Measurements from ENCODE around the gene PERCC1. TPM values are rescaled to one million over a fixed set of nuclear protein-coding genes. Genes with fewer than 3 reads are reported as not detected.
"Not testable (repeated sequence)": the region's sequence is repeated elsewhere in the genome, so short reads cannot be mapped to it uniquely, and the experiment has no call there.

The PERCC1 gene
- total RNA-seq, 2 donors from 2014 or later: 0.27 TPM; not detected in 1

DNA sequence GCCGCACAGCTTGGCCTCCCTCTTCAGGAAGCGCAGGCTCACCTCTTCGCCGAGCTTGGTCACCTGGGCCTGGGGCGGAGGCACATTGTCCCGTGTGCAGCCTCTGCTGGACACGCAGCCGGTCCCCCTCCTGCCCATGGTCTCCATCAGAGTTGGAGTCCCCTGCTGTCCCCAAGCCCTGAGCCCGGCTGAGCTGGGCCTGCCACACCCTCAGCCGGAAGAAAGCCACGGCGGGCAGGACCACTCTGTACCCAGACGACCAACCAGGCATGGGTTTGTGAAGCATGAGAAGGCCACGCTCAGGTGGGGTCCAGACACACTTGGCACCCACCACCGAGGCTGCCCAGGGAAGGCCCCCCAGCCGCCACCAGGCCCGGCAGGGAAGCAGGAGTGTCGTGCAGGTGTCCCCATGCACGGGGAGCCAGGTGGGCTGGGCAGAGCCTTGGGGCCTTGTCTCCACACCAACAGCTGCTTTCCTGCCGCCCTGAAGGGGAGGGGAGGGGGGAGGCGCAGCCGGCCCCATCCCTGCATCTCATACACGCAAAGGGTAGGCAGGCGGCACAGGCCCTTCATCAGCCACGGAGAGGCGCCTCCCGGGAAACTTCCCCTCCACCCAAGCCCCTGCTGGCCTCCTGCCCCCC is 8.3 kb downstream of the PERCC1 start:
- no peak overlapping the region for H3K27ac Mint-ChIP-seq
- no peak for ATAC-seq
- H3K9me3 Mint-ChIP-seq: no peaks in the 10 kb centered on the region
- no peak for DNase-seq (ENCODE audit: low spot score in 2 of 2)
- no peaks in the 10 kb centered on the region for H3K36me3 Mint-ChIP-seq

DNA sequence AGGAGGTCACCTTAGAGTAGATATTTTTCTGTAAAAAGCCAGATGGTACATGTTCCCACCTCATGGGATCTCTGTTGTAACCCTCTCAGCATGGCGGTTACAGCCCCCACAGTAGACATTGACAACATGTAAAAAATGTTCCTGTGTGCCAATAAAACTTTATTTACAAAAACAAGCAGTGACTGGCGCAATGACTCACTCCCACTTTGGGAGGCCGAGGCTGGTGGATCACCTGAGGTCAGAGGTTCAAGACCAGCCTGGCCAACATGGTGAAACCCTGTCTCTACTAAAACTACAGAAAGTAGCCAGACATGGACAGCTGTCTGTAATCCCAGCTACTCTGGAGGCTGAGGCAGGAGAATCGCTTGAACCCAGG is 8.8 kb downstream of the PERCC1 start:
- ATAC-seq; H3K9me3 Mint-ChIP-seq; DNase-seq (ENCODE audit: low spot score in 2 of 2): not testable (repeated sequence)

DNA sequence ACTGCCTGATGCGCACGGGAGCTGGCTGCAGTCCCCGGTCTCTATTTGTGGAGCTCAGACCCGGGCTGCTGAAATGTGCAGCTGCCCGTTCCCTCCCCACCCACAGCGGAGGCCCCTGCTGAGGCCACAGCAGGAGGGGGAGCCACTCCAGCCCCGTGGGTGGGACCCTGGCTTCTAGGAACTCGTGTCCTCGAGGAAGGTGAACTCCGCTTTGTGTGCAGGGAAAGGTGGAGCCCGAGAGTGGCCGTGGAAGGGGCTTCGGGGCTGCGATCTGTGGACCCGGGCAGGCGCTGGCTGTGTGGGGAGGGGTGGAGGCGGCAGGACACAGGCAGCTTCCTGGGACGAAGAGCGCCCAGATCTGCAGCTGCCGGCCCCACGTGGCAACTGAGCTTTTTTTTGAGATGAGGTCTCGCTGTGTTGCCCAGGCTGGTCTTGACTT is 10.5 kb downstream of the PERCC1 start:
- Mint-ChIP-seq H3K36me3 (no peaks in the 10 kb centered on the region), H3K9me3 (no peaks in the 10 kb centered on the region), H3K27ac (no peak overlapping the region)
- ATAC-seq (no peak), DNase-seq (ENCODE audit: low spot score in 2 of 2) (no peak)

More for the DNA sequence above, 8.8 kb downstream of the PERCC1 start:
- H3K27ac Mint-ChIP-seq, H3K36me3 Mint-ChIP-seq: not testable (repeated sequence)

DNA sequence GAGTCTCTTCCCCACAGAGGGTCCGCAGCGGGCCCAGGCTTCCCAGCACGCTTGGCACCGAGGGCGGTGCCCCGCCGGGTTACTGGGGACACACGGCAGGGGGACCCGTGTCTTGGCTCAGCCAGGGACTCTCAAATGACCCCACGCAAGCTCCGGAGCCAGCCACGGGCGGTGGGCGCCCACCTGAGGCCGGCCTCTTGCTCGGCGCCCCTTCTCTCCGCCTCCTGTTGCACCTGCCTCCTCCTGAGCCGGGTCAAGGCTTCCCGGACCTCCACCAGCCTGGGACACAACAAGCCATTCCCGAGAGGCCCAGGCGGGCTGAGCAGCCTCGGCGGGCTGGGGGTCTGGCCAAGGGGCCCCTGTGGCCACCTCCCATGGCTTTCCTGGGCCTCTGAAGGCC is 11.8 kb downstream of the PERCC1 start:
- DNase-seq (ENCODE audit: low spot score in 2 of 2) (no peak), ATAC-seq (no peak)
- no peak overlapping the region for H3K27ac Mint-ChIP-seq
- H3K36me3 Mint-ChIP-seq: no peaks in the 10 kb centered on the region
- no peaks in the 10 kb centered on the region for H3K9me3 Mint-ChIP-seq

DNA sequence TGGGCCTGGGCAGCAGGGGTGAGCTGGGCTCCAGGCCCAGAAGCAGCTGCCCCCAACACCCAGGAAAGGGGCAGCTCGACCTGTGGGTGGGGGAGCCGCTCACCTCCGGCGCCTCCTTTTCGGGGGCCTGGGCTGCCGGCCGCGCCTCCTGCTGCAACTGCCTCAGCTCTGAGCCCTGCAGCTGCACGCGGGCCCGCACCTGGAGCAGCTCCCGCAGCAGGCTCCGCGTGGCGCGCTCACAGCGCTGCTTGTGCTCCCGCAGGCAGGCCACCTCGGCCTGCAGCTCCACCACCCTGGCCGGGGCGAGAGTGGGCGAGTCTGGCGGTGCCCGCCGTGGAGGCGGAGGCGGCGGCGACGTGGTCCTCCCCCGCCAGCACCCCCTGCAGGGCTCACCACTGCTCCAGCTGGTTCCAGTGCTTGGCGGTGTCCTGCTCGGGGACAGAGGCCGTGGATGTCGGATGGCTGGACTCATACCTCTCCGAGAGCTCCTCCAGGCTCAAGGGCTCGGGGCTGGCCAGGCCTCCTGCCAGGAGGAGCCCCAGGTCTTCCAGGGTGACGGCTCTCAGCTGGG is 12.6 kb downstream of the PERCC1 start:
- Mint-ChIP-seq H3K27ac (no peak overlapping the region), H3K9me3 (no peaks in the 10 kb centered on the region), H3K36me3 (no peaks in the 10 kb centered on the region)
- ATAC-seq (no peak), DNase-seq (ENCODE audit: low spot score in 2 of 2) (no peak)

DNA sequence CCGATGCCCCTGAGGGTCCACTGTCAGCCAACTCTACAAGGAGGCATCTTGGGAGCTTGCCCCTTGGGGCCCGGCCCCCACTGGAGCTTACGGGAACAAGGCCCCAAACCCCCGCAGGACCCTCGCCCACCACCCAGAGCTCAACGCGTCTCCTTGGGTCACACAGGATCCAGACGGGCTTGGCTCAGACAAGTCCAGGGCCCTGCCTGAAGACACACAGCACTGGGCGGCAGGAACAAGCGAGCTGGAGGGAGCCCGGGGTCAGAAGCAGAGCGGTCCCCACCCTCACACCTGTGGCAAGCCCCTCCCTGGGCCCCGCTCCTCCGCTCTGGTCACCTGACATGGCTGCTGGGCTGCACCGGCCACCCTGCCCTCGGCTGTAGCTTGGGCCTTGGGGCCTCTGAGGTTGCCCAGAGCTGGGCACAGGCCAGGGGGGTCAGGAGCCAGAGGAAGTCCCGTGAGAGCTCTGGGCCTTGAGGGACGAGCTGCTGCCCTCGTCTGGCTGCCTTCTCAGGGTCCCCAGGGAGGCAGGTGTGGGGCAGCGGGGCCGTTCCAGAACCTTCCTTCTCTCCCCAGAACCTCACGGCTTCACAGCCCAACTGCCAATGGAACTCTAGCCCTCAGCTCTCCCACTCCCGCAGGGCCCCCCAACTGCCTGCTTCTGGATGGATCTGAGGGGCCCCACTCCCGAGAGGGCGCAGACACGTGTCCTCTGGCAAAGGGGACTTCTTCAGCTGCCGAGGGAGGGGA is 13.3 kb downstream of the PERCC1 start, which contains the start of gene CCDC154:
Gene CCDC154, minus strand, starts transcription at position 577 of the 750 bp plus-strand sequence. Its CDS starts 234 bp downstream, at position 343.
- Mint-ChIP-seq H3K9me3 (no peaks in the 10 kb centered on the region), H3K27ac (no peak within 1 kb of the TSS), H3K36me3 (no peaks in the 10 kb centered on the region)
- DNase-seq (ENCODE audit: low spot score in 2 of 2): no peak
- ATAC-seq: no peak

DNA sequence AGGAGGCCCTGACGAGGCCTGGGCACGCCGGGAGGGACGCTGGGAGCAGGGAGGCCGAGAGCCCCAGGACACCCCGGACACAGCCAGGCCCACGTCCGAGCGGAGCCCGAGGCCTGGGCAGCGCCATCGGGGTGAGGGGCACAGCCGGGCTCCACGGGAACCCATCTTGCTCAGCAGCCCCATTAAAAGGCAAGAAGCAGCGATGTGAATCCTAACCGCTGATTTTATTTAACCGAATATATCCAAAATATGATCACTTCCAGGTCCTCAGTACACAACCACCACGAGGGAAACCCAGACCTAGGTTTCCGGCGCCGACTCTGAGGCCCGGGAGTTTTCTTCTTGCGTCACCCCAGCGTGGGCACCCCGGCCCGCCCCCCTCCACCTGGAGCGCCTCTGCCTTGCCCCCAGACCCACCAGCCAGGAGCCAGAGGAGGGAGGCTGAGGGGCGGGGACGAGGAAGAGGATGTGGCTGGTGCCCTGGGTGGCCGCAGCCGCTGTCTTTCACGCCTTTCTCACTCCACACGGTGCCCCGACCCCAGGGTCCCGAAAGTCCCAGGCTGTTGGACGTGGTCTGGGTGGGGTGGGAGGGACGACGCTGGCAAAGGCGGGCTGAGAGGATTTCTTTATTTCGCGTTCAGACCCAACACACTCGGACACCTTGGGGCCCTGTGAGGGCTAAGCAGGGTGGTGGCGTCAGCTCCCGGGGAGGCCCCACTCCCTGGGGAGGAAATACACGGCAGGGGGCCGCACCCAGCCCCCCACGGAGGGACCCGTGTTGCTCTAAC is 14.0 kb downstream of the PERCC1 start:
- H3K36me3 Mint-ChIP-seq: no peaks in the 10 kb centered on the region
- no peak for ATAC-seq
- no peak for DNase-seq (ENCODE audit: low spot score in 2 of 2)
- no peak overlapping the region for H3K27ac Mint-ChIP-seq
- H3K9me3 Mint-ChIP-seq: no peaks in the 10 kb centered on the region

DNA sequence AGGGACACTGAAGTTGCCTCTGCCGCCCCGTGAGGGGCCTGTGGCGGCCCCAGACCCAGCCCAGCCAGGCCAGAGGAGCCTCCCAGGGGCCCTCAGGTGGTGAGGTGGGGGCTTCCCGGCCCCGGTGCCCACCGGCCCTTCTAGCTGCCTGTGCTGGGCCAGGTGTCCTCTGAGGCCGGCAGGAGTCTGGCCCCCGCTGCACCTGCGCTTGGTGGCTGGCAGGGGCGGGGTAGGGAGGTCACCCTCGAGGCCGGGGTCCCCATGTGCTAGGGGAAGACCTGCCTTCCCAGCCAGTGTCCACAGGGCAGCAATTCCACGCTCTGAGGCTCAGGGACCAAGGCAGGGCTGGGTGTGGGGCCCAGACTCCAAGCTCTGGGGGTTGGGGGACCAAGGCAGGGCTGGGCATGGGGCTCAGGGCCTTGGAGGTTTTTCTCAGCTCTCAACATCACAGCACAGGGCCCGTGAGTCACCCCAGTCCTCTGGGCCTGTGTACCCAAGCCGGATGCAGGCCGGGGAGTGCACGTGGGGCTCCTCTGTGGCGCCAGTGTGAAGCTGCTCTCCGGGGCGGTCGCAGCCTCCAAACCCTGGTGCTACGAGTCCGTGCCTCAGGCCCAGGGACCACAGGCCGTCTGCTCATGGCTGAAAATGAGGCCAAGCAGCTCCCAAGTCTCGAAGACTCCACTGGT is 14.8 kb downstream of the PERCC1 start:
- ATAC-seq (no peak), DNase-seq (ENCODE audit: low spot score in 2 of 2) (no peak)
- H3K27ac Mint-ChIP-seq: no peak overlapping the region
- H3K9me3 Mint-ChIP-seq: no peaks in the 10 kb centered on the region
- no peaks in the 10 kb centered on the region for H3K36me3 Mint-ChIP-seq

DNA sequence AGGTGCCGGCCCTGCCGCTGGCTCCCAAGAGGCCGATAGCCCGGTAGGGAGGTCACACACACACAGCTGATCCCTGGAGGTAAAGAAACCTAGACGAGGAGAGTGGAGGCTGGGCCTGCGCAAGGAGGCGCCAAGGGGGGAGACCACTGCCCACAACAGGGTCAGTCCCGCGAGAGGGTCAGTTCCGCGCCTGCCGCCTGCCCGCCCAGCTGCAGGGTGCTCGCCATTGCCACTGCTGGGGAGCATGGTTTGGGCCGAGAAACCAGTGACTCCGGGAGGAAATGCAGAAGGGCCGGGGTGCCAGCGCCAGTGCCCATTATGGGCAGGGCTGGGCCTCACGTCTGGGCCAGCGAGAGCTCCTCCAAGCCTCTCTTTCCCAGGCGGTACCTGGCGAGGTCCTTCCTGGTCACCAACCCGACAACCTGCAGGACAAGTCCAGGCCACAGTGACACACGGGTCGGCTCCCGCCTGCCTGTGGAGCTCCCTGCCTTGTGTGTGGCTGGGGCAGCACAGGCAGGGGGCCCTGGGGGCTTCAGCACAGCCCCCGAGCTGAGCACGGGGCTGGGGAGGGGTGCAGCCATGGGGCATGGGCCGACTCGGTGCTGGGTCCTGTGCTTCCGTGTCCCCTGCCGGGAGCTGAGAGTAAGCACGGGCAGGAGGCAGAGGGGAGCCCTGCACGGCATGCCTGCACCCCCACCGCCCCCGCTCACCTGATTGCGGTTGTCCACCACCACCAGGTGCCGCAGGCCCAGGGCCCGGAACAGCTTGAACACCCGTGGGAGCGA is 15.6 kb downstream of the PERCC1 start:
- DNase-seq (ENCODE audit: low spot score in 2 of 2): no peak
- Mint-ChIP-seq H3K27ac (no peak overlapping the region), H3K9me3 (no peaks in the 10 kb centered on the region), H3K36me3 (no peaks in the 10 kb centered on the region)
- no peak for ATAC-seq

DNA sequence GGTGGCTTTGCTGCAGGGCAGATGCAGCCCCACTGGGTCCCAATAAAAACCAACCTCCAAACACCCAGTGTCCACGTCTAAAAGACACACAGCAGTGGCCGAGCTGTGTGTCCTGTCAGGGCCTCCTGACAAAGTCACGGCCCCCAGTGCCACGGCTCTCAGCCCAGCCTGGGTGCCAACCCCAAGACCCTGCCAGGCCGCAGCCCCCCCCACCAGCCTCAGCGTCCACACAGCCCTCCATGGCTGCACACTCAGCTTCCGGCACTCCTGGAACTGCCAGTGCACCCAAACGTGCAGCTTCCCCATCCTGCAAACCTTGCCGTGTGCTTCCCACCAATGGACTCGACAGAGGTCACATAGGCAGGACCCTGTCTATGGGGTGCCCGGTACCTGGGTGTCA is 17.1 kb downstream of the PERCC1 start:
- ATAC-seq (no peak), DNase-seq (ENCODE audit: low spot score in 2 of 2) (no peak)
- no peak overlapping the region for H3K27ac Mint-ChIP-seq
- H3K36me3 Mint-ChIP-seq: no peaks in the 10 kb centered on the region
- H3K9me3 Mint-ChIP-seq: no peaks in the 10 kb centered on the region

DNA sequence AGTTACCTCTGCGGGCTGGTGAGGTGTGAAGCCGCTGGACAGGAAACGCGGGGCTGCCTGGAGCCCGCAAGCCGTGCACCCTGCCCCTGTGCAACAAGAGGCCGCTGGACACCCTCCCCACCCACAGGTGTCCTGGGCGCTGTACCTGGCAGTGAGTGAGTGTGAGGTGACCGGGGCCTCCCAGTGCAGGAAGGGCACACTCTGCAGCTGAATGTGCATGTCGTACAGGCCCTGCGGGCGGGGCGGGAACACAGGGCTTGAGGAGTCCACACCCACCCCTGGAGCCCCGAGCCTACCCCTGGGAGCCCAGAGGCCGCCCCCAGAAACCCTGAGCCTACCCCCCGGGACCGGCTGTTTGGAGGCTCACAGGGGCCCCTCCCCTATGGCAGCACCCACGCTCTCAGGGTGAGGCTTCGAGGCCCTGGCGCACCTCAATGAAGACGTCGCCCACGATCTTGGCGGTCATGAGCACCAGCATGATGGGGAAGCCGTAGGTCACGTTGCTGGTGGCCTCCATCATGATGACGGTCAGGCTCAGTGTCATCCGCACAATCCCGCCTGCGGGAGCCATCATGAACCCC is 17.7 kb downstream of the PERCC1 start:
- Mint-ChIP-seq H3K36me3 (no peaks in the 10 kb centered on the region), H3K27ac (peak overlapping the region in 1 of 2 donors; percentile 50), H3K9me3 (no peaks in the 10 kb centered on the region)
- DNase-seq (ENCODE audit: low spot score in 2 of 2): no peak
- no peak for ATAC-seq

DNA sequence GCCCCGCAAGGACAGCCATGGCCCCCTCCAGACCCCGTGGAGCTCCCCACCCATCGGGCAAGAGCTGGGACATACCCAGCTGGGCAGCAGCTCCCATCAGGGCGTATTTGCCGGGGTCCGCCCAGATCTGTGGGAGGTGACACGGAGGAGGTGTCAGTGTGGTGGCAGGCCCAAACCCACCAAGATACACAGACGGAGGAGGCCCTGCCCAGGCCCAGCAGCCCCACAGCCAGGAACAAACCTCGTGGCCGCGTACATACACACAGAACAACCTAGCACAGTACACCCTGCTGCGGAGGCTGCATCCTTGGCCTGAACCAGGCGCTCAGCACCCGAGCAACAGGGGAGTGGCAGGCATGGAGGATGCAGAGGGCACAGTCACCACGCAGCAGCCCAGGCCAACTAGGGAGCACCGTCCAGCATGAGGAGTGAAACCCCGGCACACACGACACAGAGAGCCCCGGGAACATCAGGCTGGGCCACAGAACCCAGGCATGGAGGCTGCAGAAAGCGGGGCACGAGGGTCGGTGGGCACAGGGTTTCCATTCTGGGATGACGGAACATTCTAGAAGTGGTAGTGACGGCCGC is 18.4 kb downstream of the PERCC1 start:
- DNase-seq (ENCODE audit: low spot score in 2 of 2) (no peak), ATAC-seq (no peak)
- no peaks in the 10 kb centered on the region for H3K9me3 Mint-ChIP-seq
- H3K27ac Mint-ChIP-seq: peak overlapping the region in 1 of 2 donors; percentile 50
- H3K36me3 Mint-ChIP-seq: no peaks in the 10 kb centered on the region

DNA sequence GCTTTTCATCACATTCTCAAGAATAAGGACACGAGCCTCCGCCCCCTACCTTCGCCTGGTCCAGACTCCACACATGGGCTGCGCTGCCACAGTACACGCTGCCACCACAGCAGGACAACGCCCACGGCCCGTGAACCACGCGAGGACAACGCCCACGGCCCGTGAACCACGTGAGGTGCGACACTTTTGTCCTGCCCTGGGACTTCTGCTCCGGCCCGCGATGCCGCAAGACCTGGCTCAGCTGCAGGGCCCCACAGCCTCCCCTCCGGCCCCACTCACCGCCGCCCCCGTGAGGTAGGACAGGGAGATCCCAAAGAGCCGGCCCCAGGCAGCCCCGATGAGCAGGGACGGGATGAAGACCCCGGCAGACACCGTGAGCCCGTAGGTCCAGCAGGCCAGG is 19.3 kb downstream of the PERCC1 start:
- no peak for DNase-seq (ENCODE audit: low spot score in 2 of 2)
- H3K36me3 Mint-ChIP-seq: no peaks in the 10 kb centered on the region
- peak overlapping the region; percentile 50 to 81 for H3K27ac Mint-ChIP-seq
- no peaks in the 10 kb centered on the region for H3K9me3 Mint-ChIP-seq
- no peak for ATAC-seq

DNA sequence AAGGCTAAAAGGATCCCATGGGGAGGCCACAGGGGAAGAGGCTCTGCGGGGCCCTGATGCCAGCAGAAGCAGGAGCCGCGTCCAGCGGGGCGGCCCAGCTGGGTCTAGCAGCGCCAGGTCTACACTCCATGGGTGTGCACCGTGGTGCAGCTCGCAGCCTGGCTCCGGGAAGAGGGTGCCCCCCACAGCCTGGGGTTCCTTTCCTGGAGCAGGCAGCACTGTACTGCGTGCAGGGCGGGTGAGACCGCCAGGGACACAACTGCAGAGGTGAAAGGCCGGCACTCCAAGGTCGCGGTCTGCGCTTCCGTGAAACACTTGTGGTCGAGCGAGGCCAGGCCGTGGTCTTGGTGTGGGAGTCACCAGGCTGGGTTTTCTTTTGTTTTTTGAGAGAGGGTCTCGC is 20.0 kb downstream of the PERCC1 start:
- no peaks in the 10 kb centered on the region for H3K36me3 Mint-ChIP-seq
- DNase-seq (ENCODE audit: low spot score in 2 of 2): no peak

DNA sequence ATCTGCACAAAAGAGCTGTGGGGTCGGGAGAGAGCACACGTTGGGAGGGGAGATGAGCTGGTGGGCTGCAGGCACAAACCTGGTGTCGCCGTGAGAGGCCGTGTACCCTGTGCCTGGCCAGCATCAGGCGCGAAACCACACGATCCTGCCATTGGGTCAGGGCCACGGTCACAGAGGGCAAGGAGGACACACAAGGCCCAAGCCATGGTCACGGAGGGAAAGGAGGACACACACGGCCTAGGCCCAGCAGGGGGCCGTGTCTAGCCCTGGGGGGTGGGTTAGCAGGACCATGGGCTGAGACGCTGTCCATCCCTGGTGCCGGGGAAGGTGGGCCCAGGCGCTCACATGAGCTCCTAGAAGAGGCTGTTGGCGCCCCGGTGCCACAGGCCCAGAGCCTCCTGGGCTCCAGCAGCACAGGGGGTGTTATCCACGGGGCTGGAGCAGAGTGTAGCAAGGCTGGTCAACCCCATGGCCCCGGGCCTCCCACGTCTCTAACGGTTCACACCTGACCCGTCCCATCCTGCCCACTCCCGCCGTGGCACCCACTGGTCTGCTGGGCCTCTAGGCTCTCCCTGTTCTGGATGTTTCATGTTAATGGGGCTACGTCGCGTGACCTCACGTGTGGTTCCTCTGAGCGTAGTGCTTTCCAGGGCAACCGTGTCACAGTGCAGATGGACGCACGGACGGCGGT is 21.0 kb downstream of the PERCC1 start:
- DNase-seq (ENCODE audit: low spot score in 2 of 2): no peak
- H3K9me3 Mint-ChIP-seq: no peaks in the 10 kb centered on the region
- H3K36me3 Mint-ChIP-seq: no peaks in the 10 kb centered on the region
- no peak for ATAC-seq
- H3K27ac Mint-ChIP-seq: no peak overlapping the region

More for the DNA sequence above, 20.0 kb downstream of the PERCC1 start:
- no peak for ATAC-seq
- no peaks in the 10 kb centered on the region for H3K9me3 Mint-ChIP-seq
- no peak overlapping the region for H3K27ac Mint-ChIP-seq

Measured in activated naive CD4-positive, alpha-beta T cell treated with anti-CD3 and anti-CD28 coated beads, Interleukin-2, amount 50 U/mL, for 72 hours (primary cell).